Cortex of kidney (tissue), 1 donor: ENCODE data around the gene ADARB2.
"Not testable (repeated sequence)": the region's sequence is repeated elsewhere in the genome, so short reads cannot be mapped to it uniquely, and the experiment has no call there.

Experiments
- DNase-seq: peaks from one replicate; lab custom pipeline; 2025; lab: John Stamatoyannopoulos, UW

The ADARB2 gene

DNA sequence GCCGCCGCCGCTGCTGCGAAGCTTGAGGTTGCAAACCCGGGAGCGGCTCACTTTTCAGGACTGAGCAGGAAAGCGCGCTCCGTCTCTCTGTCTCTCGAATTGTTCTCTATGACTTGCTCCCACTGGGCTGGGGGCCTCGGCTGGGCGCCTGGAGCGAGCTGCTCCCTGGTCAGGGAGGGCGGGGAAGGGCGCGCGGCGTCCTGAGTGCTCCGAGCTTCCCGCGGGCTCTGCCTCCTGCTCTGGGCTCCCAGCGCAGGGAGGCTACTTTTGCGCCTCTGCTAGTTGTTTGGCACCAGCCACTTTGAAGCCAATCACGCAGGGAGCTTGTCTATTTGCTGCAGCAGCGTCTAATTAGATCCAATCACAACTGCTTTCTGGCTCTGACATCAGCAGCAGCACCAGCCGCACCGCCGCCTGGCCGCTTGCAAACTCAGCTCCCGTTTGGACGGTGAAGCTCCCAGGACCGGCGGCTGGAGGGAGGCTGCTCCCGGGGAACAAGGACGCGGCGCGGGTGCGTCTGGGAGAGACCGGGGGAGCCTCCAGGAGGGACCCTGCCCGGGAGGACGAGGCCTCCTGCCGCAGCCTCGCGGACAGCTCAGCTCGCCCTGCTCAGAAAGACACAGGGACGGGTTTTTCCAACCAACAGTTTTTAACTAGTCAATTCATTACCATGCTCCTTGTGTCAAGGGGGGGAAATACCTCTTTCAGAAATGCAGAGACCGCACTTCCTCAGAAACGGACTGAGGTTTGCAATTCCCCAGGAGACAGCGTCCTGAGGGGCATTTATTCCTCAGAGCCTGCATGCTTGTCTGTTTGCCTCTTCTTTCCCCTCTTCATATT is at the start of gene ADARB2:
TSS of gene ADARB2 (minus strand) at position 304 of the 840 bp plus-strand sequence.
- DNase-seq, result no peak

DNA sequence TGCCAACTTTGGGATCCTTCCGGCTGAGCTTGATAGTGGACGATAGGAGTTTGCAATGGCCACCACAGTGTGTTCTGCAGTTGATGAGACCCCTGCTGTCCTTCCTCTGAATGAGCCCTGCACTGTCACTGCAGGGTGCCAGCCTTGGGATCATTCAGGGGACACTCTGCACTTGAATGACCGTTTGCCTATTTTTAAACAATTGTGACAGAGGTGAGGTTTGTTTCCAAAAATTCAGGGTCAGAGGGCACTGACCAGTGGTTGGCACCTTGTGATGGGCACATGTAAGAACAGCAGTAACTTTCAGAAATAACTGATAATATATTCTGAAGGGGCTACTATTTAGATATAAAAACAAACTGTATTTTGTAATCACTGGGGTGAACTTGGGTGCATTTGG is 48.5 kb upstream of the ADARB2 start:
- no peak for DNase-seq

DNA sequence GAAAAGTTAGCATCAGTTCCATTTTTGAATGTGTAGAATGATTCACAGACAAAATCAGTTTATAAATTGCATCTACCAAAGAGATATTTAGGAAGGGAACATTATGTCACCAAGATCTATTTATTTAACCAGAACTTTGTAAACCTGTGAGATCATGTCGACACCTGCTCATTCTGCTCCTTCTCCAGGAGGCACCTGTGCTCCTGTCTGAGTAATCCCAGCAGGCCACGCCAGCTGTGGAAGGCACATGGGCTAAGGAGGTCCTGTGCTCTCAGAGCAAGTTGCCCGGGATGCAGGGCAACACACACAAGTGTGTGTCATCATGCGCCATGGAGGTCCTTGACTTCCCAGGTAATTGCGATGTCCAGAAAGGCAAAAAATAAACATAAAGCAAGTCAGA is 45.5 kb upstream of the ADARB2 start:
- DNase-seq, result no peak

DNA sequence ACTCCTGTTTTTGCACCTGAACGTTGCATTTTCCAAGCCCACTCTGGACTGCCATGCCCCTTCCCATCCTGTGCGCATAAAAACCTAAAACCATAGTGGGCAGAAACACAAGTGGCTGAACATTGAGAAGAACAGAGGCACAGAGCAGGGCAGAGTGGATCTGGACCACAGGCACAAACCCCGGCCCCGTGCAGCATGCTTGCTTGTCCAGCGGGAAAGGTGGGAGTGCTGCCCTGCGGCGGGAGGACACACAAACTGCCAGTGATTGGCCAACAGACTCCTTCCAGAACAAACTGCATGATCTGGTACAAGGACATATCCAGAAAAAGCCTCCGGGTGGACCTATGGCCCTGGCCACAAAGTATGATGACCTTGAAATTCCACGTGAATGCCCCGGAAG is 42.5 kb upstream of the ADARB2 start:
- DNase-seq, result no peak

DNA sequence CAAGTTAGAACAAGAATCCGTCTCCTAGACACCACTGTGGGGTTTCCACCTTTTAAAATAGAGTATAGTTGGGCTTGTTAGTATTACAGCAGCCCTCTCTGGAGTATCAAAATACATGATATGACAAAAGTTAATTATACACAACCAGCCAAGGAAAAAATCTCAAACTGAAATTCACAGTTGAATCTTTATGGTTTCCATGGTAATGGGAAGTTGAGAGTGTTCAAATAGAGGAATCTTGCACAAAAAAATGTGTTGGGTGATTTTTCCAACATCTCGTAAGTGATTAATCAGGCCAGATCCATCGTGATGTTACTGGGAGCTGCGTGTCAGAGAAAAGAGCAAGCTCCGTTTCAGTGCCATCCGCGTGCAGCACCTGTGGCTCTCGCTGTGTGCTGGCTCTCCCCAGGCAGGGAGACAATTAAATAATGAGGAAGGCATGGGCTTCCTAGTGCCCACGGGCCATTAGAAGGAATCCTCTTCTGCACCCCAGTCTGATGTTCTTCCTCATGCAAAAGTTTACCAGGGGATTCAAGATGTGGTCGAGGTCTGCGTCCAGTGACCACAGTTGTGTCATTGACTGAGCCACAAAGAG is 41.1 kb upstream of the ADARB2 start:
- no peak for DNase-seq

DNA sequence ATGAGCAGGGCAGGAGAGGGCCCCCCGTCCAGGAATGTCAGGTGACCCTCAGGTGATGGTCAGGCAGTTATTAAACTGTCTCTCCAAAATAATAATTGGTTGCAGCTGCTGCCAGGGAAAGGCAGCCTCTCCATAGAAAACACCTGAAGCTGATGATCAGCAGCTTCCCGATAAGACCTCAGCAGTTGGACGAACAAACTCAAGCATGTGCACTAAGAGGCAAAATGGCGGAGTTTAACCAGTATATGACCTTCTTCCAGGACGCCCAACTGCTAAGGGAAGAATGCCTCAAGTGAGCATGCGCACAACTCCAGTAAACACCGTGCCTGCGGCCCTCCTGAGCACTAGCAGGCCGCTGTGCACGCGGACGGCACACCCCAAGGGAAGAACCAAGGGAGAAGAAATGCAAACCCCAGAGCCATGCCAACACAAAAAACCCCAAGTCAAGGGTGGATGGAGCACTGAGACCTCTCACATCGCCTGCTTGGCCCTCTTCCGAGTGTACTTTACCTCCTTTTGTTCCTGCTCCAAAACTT is 38.9 kb upstream of the ADARB2 start:
- DNase-seq, result no peak

DNA sequence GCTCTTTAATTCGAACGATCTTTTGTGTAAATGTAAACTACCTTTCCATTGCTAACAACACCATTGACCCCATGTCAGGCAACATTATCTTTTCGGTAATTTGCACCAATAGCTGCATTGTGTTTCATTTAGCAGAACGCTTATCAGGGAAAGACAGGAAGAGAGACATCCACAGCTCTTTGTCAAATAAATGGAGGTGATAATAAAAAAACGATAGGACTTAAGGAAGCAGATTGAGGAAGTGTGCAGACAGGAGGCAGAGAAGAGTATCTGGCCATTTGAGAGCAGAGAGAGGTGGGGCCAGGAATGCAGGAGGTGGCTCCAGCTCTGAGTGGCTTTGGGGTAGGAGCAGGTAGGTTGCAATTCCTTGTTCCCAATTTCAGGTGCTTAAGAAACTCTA is 37.5 kb upstream of the ADARB2 start:
- no peak for DNase-seq

DNA sequence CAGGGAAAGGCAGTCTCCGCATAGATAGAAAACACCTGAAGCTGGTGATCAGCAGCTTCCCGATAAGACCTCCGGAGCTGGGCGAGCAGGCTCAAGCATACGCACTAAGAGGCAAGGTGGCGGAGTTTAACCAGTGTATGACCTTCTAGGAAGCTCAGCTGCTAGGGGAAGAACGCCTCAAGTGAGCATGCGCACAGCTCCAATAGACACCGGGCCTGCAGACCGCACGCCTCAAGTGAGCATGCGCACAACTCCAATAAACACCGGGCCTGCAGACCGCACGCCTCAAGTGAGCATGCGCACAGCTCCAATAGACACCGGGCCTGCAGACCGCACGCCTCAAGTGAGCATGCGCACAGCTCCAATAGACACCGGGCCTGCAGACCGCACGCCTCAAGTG is 35.9 kb upstream of the ADARB2 start:
- DNase-seq, result not testable (repeated sequence)

DNA sequence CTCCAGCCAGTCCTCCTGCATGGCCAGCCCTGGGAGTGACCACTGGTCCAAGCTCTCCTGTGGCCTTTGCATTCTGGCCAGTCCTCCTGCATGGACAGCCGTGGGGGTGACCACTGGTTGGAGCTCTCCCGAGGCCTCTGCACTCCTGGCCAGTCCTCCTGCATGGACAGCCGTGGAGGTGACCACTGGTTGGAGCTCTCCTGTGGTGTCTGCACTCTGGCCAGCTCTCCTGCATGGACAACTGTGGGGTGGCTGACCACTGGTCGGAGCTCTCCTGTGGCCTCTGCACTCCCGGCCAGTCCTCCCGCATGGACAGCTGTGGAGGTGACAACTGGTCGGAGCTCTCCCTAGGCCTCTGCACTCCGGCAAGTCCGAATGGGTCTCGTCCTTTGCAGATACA is 28.7 kb upstream of the ADARB2 start:
- DNase-seq, result no peak

DNA sequence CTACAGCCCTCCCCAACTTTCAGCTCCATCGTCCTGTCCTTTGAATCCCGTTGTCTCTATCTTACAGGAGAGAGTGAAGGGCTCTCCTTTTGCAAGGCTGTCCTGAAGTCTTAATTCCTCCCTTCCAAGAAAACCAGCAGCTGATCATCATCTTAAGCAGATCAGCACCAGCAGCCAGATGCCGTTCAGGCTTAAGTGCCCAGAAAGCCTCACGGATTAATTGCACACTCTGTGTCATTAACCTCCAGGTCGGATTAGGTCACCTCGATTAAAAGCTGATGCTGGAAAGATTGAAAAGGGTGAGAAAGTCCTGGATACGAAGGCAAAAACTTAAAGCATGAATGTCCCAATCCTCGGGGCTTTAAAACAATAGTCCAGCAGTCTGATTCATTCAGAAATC is 24.8 kb upstream of the ADARB2 start:
- DNase-seq, result no peak

DNA sequence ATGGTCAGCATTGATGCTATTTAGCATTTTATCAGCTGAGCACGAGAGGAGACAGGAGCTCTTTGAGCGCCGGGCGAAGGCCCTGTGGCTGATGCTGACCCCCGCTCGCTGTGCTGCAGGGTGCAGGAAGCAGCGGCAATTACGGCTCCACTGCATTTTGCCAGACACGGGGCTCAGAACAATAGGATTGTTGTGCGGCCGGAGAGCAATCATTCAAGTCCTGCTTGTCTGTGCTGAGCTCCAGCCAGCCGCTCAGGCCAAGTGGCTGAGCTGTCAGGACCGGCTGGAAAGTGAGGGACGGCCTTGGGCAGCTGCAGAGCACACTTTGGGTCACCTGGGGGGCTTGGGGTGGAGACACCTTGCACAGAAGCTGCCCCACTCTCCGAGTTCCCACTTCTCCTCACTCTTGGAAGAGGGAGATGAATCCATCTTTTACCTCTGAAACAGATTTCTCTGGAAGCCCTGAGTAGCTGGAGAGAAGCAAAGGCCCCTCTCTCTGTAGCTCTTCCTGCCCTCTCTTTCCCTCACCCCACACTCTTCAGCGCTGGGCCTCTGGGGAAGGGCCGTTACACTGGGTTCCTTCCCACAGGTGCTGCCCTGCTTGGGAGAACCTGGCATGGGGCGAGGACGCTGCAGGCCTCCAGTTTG is 17.3 kb upstream of the ADARB2 start:
- no peak for DNase-seq

DNA sequence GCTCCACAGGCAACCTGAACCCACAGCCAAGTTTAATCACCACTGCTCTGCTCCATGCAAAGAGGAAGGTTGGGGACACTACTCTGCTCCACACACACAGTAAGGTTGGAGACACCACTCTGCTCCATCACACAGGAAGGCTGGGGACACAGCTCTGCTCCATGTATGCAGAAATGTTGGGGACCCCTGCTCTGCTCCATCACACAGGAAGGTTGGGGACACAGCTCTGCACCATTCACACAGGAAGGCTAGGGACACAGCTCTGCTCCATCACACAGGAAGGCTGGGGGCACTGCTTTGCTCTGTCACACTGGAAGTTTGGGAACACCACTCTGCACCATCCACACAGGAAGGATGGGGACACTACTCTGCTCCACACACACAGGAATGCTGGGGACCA is 14.8 kb upstream of the ADARB2 start:
- no peak for DNase-seq

DNA sequence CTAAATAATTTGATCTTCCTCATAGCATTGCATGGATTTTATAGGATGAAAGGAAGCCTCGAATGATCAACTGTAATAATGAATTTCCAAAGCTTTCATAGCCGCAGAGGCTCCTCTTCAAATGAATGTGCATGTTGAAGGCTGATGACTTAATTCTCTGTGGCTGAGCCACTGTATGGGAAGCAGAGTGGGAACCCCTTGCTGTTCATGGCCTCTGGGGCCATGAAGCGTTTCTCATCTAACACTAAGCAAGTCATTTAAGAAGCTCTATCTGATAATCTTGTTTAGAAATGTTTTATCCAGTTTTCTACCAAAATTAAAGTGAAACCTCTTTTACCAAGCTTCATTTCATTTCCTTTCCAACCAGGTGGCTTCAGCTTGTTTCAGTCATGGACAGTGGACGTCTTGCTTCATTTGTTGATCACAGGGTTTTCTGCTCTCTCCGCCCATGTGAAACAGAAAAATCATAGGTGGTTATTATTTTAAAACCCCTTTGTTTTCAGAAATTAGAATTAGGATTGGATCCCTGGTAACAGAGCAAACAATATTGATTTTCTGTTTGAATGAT is 10.3 kb upstream of the ADARB2 start:
- DNase-seq, result no peak

DNA sequence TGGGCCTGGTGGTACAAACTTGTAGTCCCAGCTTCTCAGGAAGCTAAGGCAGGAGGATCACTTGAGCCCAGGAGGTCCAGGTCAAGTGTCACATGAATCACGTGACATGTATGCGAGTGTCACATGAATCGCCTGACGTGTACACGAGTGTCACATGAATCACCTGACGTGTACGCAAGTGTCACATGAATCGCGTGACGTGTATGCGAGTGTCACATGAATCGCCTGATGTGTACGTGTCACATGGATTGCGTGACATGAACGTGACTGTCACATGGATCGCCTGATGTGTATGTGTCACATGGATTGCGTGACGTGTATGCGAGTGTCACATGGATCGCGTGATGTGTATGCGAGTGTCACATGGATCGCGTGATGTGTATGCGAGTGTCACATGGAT is 9.5 kb upstream of the ADARB2 start:
- DNase-seq, result no peak

DNA sequence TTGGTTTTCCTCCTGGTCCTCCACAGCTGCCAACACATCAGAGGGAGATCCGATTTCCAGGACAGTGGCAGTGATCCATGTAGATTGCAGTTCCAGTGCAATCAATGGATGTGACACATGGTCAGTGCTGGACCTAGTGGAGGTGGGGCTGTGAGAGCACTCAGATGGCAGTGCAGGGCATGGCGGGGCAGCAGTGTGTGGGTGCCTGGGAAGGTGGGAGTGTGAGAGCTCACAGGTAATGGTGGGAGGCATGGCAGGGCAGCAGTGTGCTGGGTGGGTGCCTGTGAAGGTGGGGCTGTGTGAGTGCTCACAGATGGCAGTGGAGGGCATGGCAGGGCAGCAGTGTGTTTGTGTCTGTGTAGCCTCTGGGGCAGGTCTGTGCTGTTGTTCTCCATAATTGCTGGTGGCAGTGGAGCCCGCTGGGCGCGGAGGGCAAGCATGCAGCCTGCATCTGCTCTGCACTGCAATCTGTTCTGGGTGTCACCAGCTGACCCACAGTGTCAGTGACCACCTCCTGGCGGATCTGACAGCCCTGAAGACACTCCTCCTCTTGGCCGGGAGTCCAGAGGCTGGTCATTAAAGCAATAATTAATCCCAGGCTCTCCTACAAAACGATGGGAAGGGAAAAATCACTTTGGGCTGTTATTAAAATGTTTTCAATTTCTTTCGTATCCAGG is 8.6 kb upstream of the ADARB2 start:
- DNase-seq, result no peak

DNA sequence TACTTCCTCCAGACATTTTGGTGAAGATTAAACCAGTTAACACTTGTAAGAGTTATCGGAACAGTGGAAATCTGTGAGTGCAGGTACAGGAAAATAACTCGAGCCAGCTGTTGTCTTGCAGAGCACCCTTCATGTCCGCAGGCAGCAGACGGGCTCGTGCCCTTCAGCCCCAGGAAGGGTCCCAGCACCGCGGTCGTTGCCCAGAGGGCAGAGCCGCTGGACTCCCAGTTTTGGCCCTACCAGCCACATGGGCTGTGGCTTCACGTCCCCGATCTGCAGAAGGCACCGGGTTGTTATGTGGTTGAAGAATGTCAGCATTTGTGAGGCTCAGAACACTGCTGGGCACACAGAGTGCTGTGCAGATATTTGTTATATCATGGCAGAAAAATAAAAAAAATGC is 7.2 kb upstream of the ADARB2 start:
- DNase-seq, result no peak

DNA sequence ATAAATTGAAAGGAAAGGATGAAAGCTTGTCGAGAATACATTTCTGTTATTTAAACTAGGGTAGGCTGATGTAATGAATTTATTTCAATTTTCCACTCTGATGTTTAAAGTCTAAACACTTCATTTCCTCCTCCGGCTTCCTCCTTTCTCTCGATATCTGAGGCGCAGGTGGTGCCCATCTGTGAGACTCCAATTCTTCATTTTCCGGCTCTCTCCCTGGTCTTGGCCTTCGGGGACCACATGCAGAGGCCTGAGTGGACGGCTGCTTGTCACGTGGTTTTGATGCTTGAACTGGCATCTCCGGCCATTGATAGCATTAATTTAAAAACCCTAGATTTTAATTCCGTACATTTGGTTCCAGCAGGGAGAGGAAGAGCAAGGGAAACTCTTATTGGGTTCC is 5.8 kb upstream of the ADARB2 start:
- DNase-seq, result no peak

DNA sequence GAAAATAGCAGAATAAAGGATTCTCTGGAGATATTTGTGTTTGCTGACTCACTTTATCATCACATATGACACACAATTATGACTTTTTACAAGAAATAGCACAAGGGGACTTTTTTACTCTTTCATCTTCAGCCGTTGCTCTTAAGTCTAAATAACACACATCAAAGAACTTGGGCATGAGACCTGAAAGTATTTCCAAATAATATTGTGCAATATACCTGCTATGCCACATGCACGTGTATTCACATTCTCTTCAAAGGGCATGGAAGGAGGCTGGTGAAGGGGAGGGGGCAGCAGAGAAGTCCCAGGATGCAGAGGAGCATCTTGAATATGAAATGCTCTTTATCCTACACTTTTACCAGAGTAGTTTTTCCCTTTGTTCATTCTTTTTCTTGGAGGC is 4.1 kb upstream of the ADARB2 start:
- no peak for DNase-seq

DNA sequence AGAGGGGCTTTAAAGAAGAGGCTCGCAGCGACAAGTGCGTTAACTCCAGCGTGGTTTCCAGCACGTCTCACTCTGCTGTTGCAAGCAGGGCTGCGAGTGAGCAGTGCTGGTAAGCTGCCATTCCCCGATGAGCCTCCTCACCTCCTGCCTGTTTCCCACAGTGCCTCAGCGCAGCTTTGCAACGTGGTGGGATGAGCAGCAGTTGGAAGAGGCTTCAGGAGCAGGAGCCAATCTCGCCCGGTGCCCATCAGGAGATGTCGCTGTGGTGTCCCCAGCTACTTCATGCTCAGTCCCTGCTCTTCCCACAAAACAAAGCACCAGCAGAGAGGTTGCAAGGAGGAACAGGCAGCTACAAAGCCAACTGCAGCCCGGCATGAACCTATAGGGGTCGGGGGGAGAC is 2.4 kb upstream of the ADARB2 start:
- DNase-seq, result no peak

DNA sequence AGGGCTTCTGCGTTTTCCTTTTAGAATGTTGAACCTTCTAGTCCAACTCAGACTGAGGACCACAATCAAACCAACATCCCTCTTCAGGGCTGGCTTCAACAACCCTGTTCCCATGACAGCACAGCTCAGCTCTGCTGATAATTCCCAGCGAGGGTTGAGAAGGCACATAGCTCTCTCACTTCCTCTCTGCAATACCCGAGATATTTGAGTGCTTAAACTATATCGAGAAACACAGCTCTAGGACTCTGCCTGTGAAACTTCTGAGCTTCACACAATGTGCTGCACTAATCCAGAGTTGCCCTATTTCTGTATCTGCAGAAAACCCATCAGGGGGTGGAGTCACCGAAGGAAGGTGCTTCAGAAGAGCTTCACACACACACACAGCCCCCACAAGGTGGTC is 1.6 kb upstream of the ADARB2 start:
- DNase-seq, result no peak

DNA sequence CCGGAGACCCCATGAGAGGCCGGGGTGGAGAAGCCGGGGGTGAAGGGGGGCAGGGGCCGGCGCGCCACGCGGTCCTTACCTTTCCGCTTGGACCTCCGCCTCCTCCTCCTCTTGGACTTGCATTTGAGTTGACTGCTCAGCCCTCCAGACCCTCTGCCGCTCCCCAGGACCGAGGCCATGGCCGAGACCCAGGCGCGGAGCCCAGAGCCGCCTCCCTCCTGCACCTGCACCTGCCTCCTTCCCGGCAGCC is 428 bp downstream of the ADARB2 start:
- no peak for DNase-seq

DNA sequence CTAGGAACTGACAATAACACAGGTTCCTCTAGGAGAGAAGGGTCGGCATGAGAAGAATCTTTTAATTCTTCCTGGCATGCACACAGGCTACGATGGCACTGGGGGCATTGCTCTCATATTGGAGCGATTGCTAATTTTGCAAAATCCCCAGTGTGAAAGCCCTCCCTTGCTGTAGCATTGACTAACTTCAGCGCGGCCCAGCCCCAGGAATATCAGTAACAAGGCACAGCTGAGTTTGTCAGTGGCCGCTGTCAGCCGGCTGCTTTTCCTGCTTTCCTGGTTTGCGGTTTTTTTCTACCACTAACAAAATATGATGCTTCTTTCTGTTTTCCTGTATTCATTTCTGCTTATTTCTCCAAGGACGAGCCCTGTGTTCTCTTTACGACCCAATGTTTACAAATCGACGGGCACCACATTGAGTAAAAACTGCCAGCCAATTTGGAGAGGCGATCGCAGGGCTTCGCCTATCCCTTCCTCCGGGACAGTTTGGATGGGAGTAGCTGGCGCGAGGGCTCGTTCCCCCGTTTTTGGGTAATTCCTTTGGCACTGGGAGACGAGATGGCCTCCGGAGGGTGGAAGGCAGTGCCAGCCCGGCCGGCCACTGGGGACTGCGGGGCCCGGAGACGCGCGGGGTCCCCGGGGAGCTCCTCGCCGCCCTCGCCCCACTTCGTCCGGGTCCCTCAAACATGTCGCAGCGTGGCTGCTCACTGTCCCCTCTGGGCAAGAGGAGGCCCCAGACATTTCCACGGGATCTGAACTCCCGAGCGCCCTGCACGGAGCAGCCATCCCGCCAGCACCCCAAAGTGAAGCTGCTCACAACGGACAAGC is 967 bp downstream of the ADARB2 start:
- no peak for DNase-seq
